NCI-H146 treated with DMSO at 0.1 percent for 48 hours (cell line): ENCODE data around the gene CRABP2.

Experiments used
- DNase-seq: peaks from one replicate; lab custom pipeline; 2025; ENCODE audit not compliant: unreplicated experiment; lab: John Stamatoyannopoulos, UW

CRABP2 gene

DNA sequence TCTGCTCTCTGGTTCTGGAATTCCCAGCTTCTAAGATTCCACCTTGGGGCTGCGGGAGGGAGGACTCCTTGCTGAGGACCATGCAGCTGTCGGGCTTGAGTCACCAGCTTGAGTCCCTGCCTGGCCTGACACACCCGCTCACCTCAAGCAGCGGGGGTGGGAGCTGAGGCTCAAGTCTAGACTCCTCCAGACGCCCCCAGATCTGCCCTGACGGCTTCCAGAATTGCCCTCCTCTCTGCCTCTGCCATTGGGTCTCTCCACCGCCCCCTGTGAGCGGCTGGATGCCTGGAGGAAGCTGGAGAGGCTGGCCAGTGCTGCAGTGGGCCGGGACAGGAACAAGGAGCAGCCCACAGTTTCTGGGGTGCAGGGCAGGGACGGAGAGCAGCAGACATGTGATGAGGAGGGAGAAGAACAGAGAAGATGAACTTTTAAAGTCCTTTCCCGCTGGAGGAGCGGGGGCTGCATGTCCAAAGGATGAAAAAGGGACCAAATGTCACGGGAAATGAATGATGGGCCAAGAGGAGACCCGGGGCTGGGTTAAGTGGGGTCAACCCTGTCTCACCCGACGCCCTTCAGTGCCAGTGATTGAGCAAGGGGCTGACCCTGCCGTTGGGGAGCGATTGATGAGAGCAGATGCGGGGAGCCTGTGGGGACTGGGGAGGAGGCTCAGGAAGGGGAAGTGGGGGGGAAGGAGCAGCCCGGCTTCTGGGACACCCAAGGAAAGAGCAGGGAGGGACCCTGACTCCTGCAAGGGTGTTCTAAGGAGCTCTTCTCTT is 13.5 kb downstream of the CRABP2 start:
- no peak for DNase-seq

DNA sequence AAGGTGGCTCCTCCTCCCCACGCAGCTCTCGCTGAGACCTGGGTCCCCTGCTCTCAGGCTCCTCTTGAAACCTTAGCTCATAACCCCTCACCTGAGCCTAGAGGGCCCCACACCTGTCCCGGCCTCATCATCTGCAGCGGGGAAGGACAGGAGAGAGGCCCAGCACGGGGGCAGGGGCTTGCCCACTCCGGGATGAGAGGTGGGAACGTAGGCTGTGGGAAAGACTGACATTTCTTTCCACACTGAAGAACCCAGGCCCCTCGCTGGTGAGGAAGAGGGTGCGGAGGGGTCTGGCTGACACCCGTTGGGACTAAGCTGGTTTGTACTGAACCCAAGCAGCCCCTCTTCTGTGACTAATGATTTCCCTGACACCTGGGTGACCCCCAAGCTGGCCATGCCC is 14.2 kb downstream of the CRABP2 start:
- no peak for DNase-seq

DNA sequence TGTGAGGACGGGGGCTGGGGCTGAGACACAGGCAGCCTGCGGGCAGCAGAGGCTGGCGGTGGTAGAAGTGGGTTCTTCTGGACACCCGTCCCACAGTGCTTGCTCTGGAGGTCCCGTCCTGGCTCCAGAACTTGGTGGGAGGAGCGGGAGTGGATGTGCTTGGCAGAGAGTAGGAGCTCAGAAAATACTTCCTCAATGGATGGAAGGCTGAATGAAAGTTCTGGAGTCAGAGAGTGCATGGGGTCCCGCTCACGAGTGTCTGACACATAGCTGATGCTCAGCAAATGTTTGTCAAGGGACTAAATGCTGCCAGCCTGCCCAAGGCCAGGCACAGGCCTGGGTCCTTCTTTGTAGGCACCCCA is 14.7 kb downstream of the CRABP2 start:
- DNase-seq = no peak

DNA sequence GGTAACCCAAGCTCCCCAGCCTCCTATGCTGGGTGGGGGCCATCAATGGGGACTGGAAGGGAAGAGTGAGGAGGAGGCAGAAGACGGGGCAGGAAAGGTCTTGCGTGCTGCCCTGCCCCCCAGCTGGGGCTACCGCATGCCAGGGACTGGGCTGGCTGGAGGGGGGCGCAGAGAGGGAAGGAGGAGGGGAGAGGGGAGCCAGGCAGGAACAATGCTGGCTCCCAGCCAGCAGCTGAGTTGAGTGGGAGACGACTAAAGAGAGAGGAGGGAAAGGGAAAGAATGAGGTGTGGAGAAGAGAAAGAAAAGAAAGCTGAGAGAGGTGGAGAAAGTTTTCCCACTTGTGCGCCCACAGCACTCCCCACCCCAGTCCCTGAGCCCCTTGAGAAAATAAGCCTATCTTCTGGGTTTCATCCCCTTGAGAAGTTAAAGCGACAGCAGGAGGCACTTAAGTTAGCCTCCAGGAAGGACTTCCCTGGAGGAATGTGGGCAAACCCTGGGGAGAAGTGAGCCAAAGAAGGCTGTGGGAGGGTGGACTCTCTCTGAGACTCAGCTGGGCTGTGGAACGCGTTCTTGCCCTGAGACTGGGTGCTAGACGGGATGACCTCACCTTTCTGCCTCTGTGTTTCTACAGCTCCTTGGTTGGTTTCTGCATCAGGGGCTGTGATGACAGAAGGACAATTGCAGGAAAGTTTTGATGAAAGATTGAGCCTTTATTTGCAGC is 15.3 kb downstream of the CRABP2 start:
- DNase-seq = no peak

DNA sequence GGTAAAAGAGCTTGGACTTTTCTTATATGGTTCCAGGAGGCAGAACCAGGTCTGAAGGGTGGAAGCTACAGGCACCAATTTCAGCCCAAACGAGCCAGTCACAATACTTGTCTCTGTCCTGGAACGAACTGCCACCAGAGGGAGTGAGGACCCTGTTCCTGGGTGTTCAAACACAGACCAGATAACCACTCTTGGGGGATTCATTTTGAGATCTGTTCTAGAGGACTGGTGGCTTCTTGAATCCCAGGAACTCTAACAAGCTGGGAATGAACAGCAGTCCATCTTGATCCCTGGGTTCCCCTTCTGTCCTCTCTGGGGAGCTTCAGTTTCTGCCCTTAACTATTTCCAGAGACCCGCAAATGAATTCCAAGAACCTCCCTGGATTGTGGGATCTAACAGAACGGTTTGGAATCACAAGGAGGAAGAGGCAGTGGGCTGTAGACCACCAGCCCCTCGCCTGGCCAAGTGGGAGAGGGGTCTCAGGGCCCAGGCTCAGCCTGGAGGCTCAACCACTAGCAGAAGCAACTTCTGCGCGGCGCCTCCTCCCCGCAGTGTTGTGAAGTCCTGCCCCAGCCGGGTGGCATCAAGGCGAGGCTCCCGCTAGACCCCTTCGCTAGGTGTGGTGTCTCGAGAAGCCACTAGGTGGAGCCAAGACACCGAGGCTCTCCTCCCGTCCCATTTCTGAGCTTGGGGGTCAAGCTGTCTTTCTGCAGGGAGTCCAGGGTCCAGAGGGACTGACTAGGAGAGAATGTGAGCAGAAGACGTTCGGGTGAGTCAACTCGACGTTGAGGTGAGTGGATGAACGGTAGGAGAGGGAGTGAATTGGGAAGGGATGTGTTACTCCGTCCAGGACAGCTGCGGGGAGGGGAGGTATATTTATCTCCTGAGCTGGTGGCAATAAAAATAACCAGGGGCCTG is 16.1 kb downstream of the CRABP2 start:
- peak; percentile 66 for DNase-seq

DNA sequence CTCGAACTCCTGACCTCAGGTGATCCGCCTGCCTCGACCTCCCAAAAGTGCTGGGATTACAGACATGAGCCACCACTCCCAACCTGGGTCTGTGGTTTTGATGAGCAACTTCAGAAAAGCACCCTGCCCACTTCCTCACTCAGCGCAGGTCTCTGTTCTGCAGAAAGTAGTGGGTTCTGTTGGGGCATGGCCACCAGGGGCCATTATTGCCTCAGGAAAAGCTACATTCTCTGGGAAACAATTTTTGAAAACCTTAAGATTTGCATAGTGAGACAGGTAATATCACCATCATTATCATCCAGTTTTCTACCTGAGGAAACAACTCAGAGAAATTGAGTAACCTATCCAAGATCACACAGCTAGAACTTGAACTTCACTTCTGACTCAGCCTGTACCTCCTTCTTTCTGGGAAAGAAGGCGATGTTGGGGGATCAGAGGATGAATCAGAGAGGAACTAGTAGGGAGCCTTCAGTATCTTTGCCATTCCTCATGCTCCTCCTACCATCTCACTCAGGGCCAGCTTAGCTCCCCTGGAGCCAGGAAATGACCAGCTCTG is 21.1 kb downstream of the CRABP2 start:
- DNase-seq = no peak

DNA sequence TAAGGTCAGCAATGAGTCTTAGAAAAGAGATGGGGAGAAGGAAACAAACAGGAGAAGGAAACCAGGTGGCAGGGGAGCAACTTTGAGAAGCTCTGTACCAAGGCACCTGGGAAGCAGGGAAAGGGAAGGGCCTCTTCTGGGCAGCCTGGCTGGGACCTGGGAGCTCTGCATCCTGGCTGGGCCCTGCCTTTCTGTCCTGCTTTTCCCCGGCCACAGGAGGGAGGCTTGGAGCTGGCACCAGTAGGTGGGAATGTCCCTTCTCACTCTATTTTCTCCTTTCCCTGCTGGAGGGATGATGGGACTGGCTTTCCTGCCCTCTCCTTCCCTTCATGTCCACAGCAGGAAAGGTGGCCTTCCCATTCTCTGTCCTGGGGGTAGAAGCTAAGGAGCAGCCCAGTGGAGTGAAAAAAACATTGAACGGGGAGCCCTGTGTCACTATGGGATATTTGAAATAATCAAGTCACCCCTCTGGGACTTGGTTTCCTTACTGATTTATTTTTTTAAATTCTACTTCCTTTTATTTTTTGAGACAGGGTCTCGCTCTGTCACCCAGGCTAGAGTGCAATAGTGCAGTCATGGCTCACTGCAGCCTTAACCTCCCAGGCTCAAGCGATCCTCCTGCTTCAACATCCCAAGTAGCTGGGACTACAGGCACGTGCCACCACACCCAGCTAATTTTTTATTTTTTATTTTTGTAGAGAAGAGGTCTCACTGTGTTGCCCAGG is 23.1 kb downstream of the CRABP2 start:
- no peak for DNase-seq

DNA sequence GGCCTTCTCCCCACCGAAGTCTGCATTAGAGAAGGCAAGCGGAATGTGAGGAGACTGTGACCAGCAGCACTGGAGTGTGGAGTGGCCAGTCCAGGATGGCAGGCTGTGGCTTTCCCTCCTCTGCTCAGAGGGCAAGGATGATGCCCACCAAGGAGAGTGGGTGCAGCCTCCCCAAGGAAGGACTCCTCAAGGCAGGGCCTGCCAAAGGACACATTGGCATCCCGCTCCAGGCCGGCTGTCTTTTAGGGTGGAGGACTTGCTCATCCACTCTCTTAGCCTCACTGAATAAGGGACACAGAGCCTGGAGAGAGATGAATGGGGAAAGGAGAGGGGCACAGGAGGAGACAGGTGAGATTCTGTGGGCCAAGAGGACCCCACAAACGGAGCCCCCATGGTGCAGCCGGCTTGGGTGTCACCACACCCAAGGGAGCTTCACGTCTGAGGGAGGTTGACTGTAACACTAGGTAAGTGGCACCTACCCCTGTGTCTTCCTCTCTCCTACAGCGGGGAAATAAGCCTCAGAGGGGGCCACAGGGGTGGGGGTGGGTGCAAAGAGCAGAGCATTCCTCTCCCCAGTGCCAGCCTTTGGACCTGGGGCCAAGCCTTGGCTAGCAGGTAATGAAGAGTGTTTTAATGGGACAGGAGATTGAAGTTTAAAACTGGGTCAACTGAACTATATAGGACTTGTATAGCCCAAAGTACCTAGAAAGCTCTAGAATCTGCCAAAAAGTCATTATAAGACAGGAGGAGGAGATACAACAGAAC is 24.0 kb downstream of the CRABP2 start:
- DNase-seq = no peak

DNA sequence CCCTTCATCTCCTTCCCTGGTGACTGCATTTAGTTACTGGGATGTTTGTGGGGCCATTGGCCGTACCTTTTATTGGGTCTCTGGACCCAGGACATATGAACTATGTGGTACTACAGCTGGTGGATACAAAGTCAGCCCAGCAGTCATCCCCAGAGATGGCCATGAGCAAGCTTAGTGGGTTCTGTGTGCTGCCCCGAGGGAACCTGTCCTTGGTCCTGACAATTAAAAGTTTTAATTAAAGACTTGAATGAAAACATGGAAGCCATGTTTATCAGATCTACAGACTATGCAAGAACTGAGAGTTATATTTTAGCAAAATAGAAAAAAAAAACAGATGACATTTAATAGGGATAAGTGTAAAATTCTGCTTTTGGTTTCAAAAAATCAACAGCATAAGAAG is 25.3 kb downstream of the CRABP2 start:
- no peak for DNase-seq

DNA sequence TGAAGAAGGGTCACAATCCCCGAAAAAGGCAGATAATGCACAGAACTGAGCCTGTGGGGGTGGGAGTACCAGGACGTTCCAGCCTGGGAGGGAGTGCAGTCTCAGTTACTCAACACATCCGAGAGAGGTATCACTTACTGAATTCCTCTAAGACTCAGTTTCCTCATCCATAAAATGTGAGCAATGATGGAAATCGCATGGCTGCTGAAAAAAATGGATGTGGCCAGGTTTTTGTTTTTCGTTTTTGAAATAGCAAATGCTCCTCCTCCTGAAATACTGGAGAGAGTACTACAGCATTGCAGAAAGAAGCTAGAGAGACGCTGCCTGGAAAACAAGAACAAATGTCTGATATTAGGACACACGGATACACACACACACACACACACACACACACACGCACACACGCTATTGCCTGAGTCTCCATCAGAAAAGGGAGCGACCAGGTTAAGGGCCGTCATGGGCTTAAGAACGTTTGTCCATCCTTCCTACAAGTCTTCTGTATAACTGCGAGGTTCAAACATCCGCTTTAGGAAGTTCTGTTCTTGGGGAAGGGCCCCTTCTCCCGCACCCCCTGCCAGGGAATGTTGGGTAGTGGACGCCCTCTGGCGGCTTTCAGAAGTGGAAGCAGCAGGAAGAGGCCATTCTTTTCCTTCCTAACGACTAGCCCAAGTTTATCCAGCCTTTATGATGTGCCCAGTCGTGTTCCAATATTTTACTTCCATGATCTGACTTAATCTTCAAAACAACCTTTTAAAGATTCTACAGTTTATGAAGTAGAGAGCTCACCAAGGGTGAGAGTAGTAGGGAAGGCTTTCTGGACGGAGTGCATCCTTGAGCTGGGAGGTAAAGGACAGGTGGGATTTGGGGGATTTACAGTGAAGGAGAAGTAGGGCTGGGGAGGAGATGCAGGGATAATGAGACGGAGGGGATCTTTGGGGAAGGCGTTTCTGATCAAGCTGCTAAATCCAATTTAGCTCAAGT is 27.5 kb downstream of the CRABP2 start:
- DNase-seq = peak; percentile 61

DNA sequence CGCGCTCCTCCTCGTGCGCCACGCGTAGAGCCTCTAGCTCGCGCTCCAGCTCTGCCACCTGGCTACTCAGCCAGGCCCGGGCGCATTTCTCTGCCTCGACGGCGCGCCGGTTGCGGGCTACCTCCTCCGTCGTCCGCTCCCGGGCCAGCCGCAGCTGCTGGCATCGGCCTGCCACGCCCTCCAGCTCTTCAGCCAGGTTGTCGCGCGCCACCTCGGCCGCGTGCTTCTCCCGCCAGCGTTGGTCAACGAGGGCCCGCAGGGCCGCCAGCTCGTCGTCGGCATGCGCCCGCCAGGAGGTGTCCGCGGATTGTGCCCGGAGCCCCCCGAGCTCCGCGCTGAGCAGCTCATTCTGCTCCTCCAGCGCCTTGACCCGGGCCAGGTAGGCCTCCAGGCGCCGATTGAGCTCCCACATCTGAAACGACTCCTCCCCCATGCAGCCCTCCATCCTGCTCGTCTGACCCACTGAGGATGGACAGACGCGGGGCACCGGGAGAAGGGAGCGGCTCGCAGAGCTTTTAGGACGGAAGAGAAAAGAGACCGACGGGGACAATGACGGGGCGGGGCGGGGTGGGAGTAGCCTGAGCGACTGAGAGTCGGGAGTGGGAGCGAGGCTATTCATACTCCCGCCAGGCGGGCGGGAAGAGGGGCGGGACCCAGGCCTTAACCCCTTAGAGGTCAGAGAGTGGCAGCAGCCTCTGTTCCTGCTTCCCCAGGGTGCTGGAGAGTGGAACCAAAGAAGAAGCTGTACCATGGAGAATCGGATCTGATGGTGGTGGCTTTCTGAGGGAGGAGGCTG is 28.4 kb downstream of the CRABP2 start, which contains the start of gene NES:
Gene NES, minus strand, starts transcription at position 588 of the 796 bp plus-strand sequence. Its CDS starts 143 bp downstream, at position 445.
- DNase-seq = peak; percentile 49

DNA sequence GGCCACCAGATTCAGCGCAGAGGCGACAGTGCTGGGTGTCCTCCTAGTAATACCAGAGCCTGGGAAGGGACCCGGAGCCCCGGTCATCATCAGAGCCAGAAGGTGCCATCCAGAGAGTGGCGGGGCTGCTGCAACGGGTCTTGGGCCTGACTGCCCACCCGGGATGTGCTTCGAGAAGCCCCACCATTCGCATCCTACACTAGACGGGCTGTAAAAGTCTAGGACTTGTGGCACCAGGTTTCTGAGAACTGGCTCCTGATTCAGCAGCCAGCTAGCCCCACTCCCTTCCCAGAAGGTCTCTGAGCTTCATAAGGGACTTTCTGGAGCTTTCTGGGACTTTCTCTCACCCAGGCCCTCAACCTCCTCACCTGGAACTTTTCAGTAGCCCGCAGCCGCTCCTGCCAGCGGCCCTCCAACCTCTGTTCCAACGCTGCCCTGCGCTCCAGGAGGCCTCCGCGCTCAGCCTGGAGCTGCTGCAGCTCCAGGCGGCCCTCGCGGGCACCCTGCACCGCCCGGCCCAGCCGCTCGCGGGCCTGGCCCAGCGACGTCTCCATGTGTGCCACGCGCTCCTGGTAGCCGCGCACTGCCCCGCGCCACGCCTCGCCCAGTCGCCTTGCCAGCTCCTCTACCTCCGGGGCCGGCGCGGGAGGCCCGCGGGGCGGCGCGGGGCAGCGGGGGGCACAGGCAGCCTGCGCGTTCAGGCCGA is 29.1 kb downstream of the CRABP2 start:
- no peak for DNase-seq

DNA sequence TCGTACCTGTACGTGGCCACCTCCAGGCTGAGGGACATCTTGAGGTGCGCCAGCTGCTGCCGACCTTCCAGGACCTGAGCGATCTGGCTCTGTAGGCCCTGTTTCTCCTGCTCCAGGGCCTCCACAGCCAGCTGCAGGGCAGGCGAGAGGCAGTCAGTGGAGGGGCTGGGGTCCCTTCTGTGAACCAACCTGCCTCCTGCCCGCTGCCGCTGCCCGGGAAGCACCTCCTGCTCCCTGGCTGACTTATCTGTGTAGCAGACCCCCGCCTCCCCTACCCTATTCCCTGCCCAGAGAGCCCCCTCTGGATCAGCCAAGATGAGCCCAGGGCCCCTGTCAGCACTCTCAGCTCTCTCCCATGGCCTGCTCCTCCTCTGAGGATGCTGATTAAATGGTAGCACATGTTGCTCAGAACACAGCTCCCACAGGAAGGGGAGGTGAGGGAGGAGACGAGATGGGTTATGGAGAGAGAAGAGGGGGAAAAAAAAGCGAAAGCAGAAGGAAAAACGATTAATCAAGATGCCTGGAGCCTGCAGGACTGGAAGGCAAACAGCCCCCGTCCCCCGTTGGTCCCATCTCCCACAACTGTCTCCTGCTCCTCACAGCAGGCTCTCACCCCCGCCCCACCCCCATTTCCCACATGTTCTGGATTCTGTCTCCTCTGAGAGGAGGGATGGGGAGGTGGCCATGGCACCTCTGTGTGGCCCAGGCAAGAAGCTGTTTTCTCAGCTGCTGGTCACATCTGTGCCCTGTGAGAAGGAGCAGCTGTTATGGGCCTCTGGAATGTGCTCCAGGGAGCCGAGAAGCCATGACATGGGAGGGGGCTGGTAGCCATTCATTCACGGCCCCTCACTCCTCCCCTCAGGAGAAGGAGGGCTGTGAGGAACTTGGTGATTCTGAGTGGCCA is 29.9 kb downstream of the CRABP2 start:
- no peak for DNase-seq

DNA sequence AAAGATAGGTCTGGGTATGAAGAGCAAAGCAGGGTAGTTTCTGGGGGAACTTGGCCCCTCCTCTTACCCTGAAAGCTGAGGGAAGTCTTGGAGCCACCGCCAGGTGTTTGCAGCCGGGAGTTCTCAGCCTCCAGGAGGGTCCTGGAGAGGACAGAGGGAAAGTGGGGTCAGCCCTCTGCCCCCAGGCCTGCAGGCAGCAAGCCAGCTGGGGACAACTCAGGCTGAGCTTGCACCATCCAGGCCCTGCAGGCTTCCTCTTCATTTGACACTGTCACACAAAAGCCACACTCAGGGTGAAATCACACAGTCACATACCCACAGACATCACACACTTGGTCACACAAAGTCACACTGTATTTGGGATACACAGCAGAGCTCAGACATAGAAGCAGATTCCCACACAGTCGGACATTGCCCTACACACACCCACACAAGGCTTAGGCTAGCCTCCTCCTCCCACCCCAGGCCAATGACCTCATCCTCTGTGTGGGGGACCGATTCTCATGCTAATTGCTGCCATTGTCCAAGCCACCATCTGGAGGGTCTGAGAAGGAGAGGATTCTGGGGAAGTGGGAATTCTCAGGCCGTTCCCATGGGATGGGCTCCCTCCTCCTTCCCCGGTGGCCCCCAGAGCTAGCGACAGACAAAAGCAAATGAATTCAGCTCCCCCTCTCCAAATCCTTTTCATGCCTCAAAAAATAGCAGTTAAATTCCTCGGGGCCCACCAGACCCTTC is 31.8 kb downstream of the CRABP2 start:
- DNase-seq = peak; percentile 3

DNA sequence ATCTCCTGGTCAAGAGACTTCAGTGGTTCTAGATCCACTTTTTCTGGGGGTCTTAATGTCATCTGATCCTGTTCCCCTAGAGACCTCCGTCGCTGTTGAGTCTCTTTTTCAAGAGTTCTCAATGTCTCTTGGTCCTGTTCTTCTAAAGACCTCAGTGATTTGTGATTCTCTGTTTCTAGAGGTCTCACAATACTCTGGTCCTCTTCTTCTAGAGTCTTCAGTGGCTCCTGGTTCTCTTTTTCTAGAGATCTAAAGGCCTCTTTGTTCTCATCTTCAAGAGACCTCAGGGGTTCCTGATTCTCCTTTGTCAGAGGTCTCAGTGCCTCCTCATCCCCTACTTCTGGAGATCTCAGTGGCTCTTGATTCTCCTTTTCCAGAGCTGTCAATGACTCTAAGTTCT is 33.6 kb downstream of the CRABP2 start:
- DNase-seq = no peak
